H9 (cell line): Measurements from ENCODE around the gene KCTD1. TPM values are rescaled to one million over a fixed set of nuclear protein-coding genes. Genes with fewer than 3 reads are reported as not detected.

Experiments used
- DNase-seq: peaks from one replicate; pipeline ENCODE4 v3.0.0-alpha.2; 2017
- H2AFZ ChIP-seq: one replicate; pipeline ENCODE4 v1.6.1; 2013; ENCODE audit warnings: mild to moderate bottlenecking, low read length, control low read depth, moderate library complexity
- H2AK5ac ChIP-seq: 2 replicates; pipeline ENCODE4 v1.6.1; 2013; ENCODE audit warnings: low read length, control low read depth, mixed read lengths; ENCODE audit not compliant: insufficient read length
- H2BK120ac ChIP-seq: one replicate; pipeline ENCODE4 v1.6.1; 2013; ENCODE audit warnings: low read depth, mild to moderate bottlenecking, low read length, control low read depth, inconsistent platforms; ENCODE audit not compliant: poor library complexity, severe bottlenecking
- H2BK12ac ChIP-seq: 2 replicates; pipeline ENCODE4 v1.6.1; 2013; ENCODE audit warnings: low read length, control low read depth, mixed read lengths, low read depth; ENCODE audit not compliant: insufficient read length
- H2BK15ac ChIP-seq: 2 replicates; pipeline ENCODE4 v1.6.1; 2013; ENCODE audit warnings: low read depth, low read length, control low read depth
- H2BK20ac ChIP-seq: one replicate; pipeline ENCODE4 v1.6.1; 2013; ENCODE audit warnings: low read depth, mild to moderate bottlenecking, low read length, control low read depth, inconsistent platforms; ENCODE audit not compliant: poor library complexity, severe bottlenecking
- H2BK5ac ChIP-seq: 2 replicates; pipeline ENCODE4 v1.6.1; 2013; ENCODE audit warnings: low read length, control low read depth, mixed read lengths; ENCODE audit not compliant: insufficient read length
- H3K14ac ChIP-seq: 2 replicates; pipeline ENCODE4 v1.6.1; 2013; ENCODE audit warnings: low read length, control low read depth; ENCODE audit not compliant: insufficient read depth
- H3K18ac ChIP-seq: 2 replicates; pipeline ENCODE4 v1.6.1; 2013; ENCODE audit warnings: low read depth, mild to moderate bottlenecking, mixed read lengths, low read length, control low read depth; ENCODE audit not compliant: insufficient read length
- H3K23ac ChIP-seq: 2 replicates; pipeline ENCODE4 v1.6.1; 2013; ENCODE audit warnings: low read length, control low read depth, mixed read lengths, low read depth; ENCODE audit not compliant: insufficient read length
- H3K23me2 ChIP-seq: 2 replicates; pipeline ENCODE4 v1.6.1; 2013; ENCODE audit warnings: low read depth, mild to moderate bottlenecking, mixed read lengths, low read length, control low read depth; ENCODE audit not compliant: insufficient read length, poor library complexity, severe bottlenecking
- H3K27ac ChIP-seq: 2 replicates; pipeline ENCODE4 v1.5.1; 2013; ENCODE audit warnings: low read length, control low read depth, mixed read lengths, low read depth; ENCODE audit not compliant: insufficient read length
- H3K27me3 ChIP-seq: 2 replicates; pipeline ENCODE4 v1.6.1; 2013; ENCODE audit warnings: low read length, control low read depth, inconsistent platforms; ENCODE audit not compliant: insufficient read depth
- H3K4ac ChIP-seq: 2 replicates; pipeline ENCODE4 v1.6.1; 2013; ENCODE audit warnings: low read depth, mild to moderate bottlenecking, control low read depth, inconsistent platforms, low read length, moderate library complexity
- H3K4me1 ChIP-seq: 2 replicates; pipeline ENCODE4 v1.6.1; 2013; ENCODE audit warnings: low read length, control low read depth, inconsistent platforms; ENCODE audit not compliant: insufficient read depth
- H3K4me2 ChIP-seq: 2 replicates; pipeline ENCODE4 v1.6.1; 2013; ENCODE audit warnings: low read length, control low read depth, mixed read lengths; ENCODE audit not compliant: insufficient read length, insufficient read depth
- H3K56ac ChIP-seq: 2 replicates; pipeline ENCODE4 v1.6.1; 2013; ENCODE audit warnings: low read depth, mild to moderate bottlenecking, mixed read lengths, low read length, control low read depth; ENCODE audit not compliant: insufficient read length
- H3K79me1 ChIP-seq: 2 replicates; pipeline ENCODE4 v1.6.1; 2013; ENCODE audit warnings: low read depth, mild to moderate bottlenecking, moderate library complexity, low read length, control low read depth, inconsistent platforms; ENCODE audit not compliant: insufficient read depth, poor library complexity, severe bottlenecking
- H3K79me2 ChIP-seq: 2 replicates; pipeline ENCODE4 v1.6.1; 2013; ENCODE audit warnings: low read length, control low read depth, inconsistent platforms; ENCODE audit not compliant: insufficient read depth
- H3K9ac ChIP-seq: 2 replicates; pipeline ENCODE4 v1.6.1; 2013; ENCODE audit warnings: low read length, control low read depth, mixed read lengths; ENCODE audit not compliant: insufficient read length; ENCODE audit errors: extremely low read depth
- H3K9me3 ChIP-seq: one replicate; pipeline ENCODE4 v1.6.1; 2013; ENCODE audit warnings: low read depth, low read length, inconsistent platforms; ENCODE audit not compliant: control insufficient read depth
- H3T11ph ChIP-seq: one replicate; pipeline ENCODE4 v1.6.1; 2013; ENCODE audit warnings: mild to moderate bottlenecking, low read length, control low read depth, inconsistent platforms
- H4K20me1 ChIP-seq: one replicate; pipeline ENCODE4 v1.6.1; 2013; ENCODE audit not compliant: control insufficient read depth, insufficient read length, insufficient read depth
- H4K5ac ChIP-seq: 2 replicates; pipeline ENCODE4 v1.6.1; 2013; ENCODE audit warnings: low read depth, mild to moderate bottlenecking, mixed read lengths, low read length, control low read depth; ENCODE audit not compliant: insufficient read length
- H4K8ac ChIP-seq: replicated peaks from 2 replicates; pipeline ENCODE4 v1.6.1; 2013; ENCODE audit warnings: low read length, control low read depth, mixed read lengths, low read depth; ENCODE audit not compliant: insufficient read length
- H4K91ac ChIP-seq: 2 replicates; pipeline ENCODE4 v1.6.1; 2013; ENCODE audit warnings: low read depth, mild to moderate bottlenecking, moderate library complexity, mixed read lengths, low read length, control low read depth; ENCODE audit not compliant: insufficient read length
- H3K27ac Mint-ChIP-seq, 3 experiments: 2 replicates in 2 of 3; 3 replicates in 1 of 3; pipeline ENCODE4 v1.8.0; 2020 to 2021; ENCODE audit warnings: mixed read lengths in 3 of 3, mild to moderate bottlenecking in 1 of 3, moderate library complexity in 1 of 3
- H3K27me3 Mint-ChIP-seq: 2 replicates; pipeline ENCODE4 v1.8.0; 2021; ENCODE audit warnings: low read depth, mild to moderate bottlenecking, moderate library complexity, mixed read lengths
- H3K36me3 Mint-ChIP-seq, 3 experiments: 2 replicates in 2 of 3; 3 replicates in 1 of 3; pipeline ENCODE4 v1.8.0; 2020 to 2021; ENCODE audit warnings: low read depth in 3 of 3, mixed read lengths in 3 of 3; ENCODE audit not compliant: insufficient read depth in 1 of 3
- H3K4me1 Mint-ChIP-seq, 2 experiments: 2 replicates each; pipeline ENCODE4 v1.8.0; 2020; ENCODE audit warnings: mixed read lengths in 2 of 2
- H3K4me3 Mint-ChIP-seq, 2 experiments: 2 replicates in 1 of 2; 3 replicates in 1 of 2; pipeline ENCODE4 v1.8.0; 2020 to 2021; ENCODE audit warnings: mild to moderate bottlenecking in 2 of 2, mixed read lengths in 2 of 2, moderate library complexity in 1 of 2
- H3K9me3 Mint-ChIP-seq, 2 experiments: 2 replicates in 1 of 2; 3 replicates in 1 of 2; pipeline ENCODE4 v1.8.0; 2020; ENCODE audit warnings: mild to moderate bottlenecking in 2 of 2, mixed read lengths in 2 of 2, moderate library complexity in 1 of 2
- WGBS: extraction: QIAGEN DNeasy Blood & Tissue Kit; methylation state at CpG from one replicate; pipeline ENCODE4 v1.1.7; 2013; ENCODE audit warnings: missing lambda C conversion rate, low lambda C conversion rate, mixed read lengths; ENCODE audit not compliant: insufficient read length; ENCODE audit errors: extremely low coverage; 5-methylcytosine and 5-hydroxymethylcytosine counted together
- total RNA-seq: library from RNA; stranded (reverse); gene quantifications from 2 replicates; pipeline ENCODE4 v1.2.1, GENCODE V29; 2021
- TF ChIP-seq, protein P1 (sequence below): fragments of 200-600 bp; sonication (generic); conservative IDR thresholded peaks from 3 replicates; pipeline ENCODE4 v1.8.0; 2021; ENCODE audit warnings: antibody characterized with exemption, mild to moderate bottlenecking

Gene KCTD1
- total RNA-seq, 1 experiment from 2014 or later: 10.8 TPM

DNA sequence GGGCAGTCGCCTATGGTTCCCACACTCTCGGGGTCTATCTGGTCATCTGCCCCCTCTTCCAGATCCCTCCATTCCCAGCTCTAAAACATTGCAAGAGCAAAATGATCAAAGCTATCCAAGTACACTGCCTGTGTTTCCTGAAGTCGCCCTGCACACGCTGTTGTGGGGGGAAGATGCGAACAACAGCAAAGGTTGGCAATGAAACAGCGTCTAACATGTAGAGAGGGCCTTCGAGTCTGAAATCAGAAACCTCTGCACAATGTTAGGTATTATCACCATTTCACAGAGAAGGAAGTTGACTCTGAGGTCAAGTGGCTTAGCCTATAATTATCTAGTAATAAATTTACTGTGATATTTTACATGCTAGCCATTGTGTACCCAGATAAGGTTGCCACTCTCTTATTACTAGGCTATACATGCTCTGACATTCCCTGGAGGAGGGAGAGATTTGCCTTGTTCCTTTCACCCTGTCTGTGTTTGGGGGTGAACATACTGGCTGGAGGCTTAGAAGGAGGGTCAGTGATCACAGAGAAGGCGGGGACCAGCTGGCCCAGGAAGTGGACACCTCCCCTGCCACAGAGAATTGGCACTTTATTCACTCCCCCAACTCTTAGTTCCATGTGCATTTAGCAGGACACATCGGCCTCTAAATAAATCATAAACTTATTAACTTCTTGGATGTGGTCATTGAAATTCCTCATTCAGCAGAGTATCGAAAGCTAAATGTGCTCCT is 36.8 kb downstream of the KCTD1 start:
- Mint-ChIP-seq H3K4me3 (no peak overlapping the region), H3K27me3 (no peaks in the 10 kb centered on the region), H3K27ac (peak overlapping the region in 2 of 3 experiments; percentile 56 to 60; a peak in 2 of 7 replicates), H3K36me3 (no peaks in the 10 kb centered on the region; a peak in 1 of 7 replicates), H3K4me1 (peaks cover 14 to 22% of the 10 kb centered on the region in 2 experiments), H3K9me3 (no peaks in the 10 kb centered on the region)
- TF ChIP-seq, protein P1, sequence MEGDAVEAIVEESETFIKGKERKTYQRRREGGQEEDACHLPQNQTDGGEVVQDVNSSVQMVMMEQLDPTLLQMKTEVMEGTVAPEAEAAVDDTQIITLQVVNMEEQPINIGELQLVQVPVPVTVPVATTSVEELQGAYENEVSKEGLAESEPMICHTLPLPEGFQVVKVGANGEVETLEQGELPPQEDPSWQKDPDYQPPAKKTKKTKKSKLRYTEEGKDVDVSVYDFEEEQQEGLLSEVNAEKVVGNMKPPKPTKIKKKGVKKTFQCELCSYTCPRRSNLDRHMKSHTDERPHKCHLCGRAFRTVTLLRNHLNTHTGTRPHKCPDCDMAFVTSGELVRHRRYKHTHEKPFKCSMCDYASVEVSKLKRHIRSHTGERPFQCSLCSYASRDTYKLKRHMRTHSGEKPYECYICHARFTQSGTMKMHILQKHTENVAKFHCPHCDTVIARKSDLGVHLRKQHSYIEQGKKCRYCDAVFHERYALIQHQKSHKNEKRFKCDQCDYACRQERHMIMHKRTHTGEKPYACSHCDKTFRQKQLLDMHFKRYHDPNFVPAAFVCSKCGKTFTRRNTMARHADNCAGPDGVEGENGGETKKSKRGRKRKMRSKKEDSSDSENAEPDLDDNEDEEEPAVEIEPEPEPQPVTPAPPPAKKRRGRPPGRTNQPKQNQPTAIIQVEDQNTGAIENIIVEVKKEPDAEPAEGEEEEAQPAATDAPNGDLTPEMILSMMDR: no peak
- Histone ChIP-seq H2AFZ (no peak overlapping the region), H2BK12ac (no peak overlapping the region), H3K4me1 (peaks cover 6% of the 10 kb centered on the region; the same call in 1 of the 2 replicates), H3K4me2 (no peak overlapping the region), H3K79me1 (no peaks in the 10 kb centered on the region), H3K4ac (no peak overlapping the region), H3K23me2 (no peaks in the 10 kb centered on the region), H4K5ac (no peak overlapping the region), H2AK5ac (no peak overlapping the region), H2BK20ac (no peak overlapping the region), H3K27me3 (no peaks in the 10 kb centered on the region), H3K56ac (no peak overlapping the region), H2BK15ac (no peak overlapping the region), H4K91ac (no peak overlapping the region), H4K20me1 (no peaks in the 10 kb centered on the region), H3K79me2 (no peaks in the 10 kb centered on the region), H3K23ac (no peak overlapping the region), H4K8ac (no peak overlapping the region), H2BK120ac (no peak overlapping the region), H3K27ac (no peak overlapping the region), H3K14ac (no peak overlapping the region), H3K9ac (no peak overlapping the region), H2BK5ac (no peak overlapping the region), H3K18ac (no peak overlapping the region), H3K9me3 (no peaks in the 10 kb centered on the region), H3T11ph (no peak overlapping the region)
- WGBS: no CpG with 5 or more reads among the region's 10 CpGs
- DNase-seq: no peak
